T-helper 2 cell treated with Interferon-gamma antibody and Interleukin-4, amounts not matched to agents 100 ng/mL and 5 ng/mL, for 36 hours (primary cell): ENCODE data around the gene TXN2. TPM values are rescaled to one million over a fixed set of nuclear protein-coding genes. Genes with fewer than 3 reads are reported as not detected.
"Not testable (repeated sequence)": the region's sequence is repeated elsewhere in the genome, so short reads cannot be mapped to it uniquely, and the experiment has no call there.

Experiments used
- intact Hi-C: fragments of 100-400 bp; cut with micrococcal nuclease; formaldehyde crosslinking; loops from one replicate; pipeline ENCODE4 v1.15.1; 2023
- total RNA-seq: library from RNA; stranded (reverse); gene quantifications from 2 replicates; pipeline ENCODE4 v1.2.3, GENCODE V29; 2022

Gene TXN2
- total RNA-seq, result 79.1 and 86.8 TPM in 2 replicates

- intact Hi-C loops, result loop anchor here (1.0 kb wide), 3 partner anchors 26 to 93 kb away; partner anchors contain the start of gene EIF3D
Observed at GRCh38 chr22:36481393-36482168, at the start of gene TXN2. Gene TXN2 (minus strand): TSS chr22:36481640. CDS start chr22:36480837, 803 bp downstream.

- intact Hi-C loops, result loop anchor here (1.0 to 2.0 kb wide), 8 partner anchors 22 to 290 kb away; partner anchors contain the start of genes APOL2, FOXRED2, IFT27 and TXN2
Observed at GRCh38 chr22:36528795-36529751, 47.6 kb upstream of the TXN2 start, which contains the start of gene EIF3D. Gene EIF3D (minus strand): TSS chr22:36529166. CDS start chr22:36526121, 3,045 bp downstream.

- intact Hi-C loops, result loop anchor here (2.0 kb wide), 2 partner anchors 198 to 290 kb away; partner anchors contain the start of gene APOL2
Observed at GRCh38 chr22:36528341-36528740, 46.9 kb upstream of the TXN2 start.

GRCh38 chr22:36522662-36523061 lies 41.2 kb upstream of the TXN2 start:
- intact Hi-C loops, result no loop called here

- intact Hi-C loops, result no loop called here
Observed at GRCh38 chr22:36520423-36520822, 39.0 kb upstream of the TXN2 start.

GRCh38 chr22:36519906-36520305 lies 38.5 kb upstream of the TXN2 start:
- intact Hi-C loops, result not testable (repeated sequence)

- intact Hi-C loops, result no loop called here
Observed at GRCh38 chr22:36514766-36515165, 33.3 kb upstream of the TXN2 start.

GRCh38 chr22:36512991-36513390 lies 31.6 kb upstream of the TXN2 start:
- intact Hi-C loops, result no loop called here

- intact Hi-C loops, result no loop called here
Observed at GRCh38 chr22:36512333-36512732, 30.9 kb upstream of the TXN2 start.

GRCh38 chr22:36510966-36511881 lies 29.8 kb upstream of the TXN2 start:
- intact Hi-C loops, result no loop called here

GRCh38 chr22:36510384-36510783 lies 28.9 kb upstream of the TXN2 start:
- intact Hi-C loops, result no loop called here

GRCh38 chr22:36507518-36508010 lies 26.1 kb upstream of the TXN2 start:
- intact Hi-C loops, result loop anchor here (1.0 kb wide), 2 partner anchors 22 to 119 kb away; partner anchors contain the start of gene EIF3D

GRCh38 chr22:36506637-36507517 lies 25.4 kb upstream of the TXN2 start, which contains the start of gene FOXRED2:
Gene FOXRED2 (minus strand): TSS chr22:36507040. CDS start chr22:36506422, 618 bp downstream.
- intact Hi-C loops, result loop anchor here (1.0 kb wide), 2 partner anchors 22 to 119 kb away; partner anchors contain the start of gene EIF3D

GRCh38 chr22:36505998-36506635 lies 24.7 kb upstream of the TXN2 start:
- intact Hi-C loops, result no loop called here

- intact Hi-C loops, result no loop called here
Observed at GRCh38 chr22:36497910-36498665, 16.6 kb upstream of the TXN2 start.

GRCh38 chr22:36493690-36494110 lies 12.3 kb upstream of the TXN2 start:
- intact Hi-C loops, result no loop called here

- intact Hi-C loops, result no loop called here
Observed at GRCh38 chr22:36492109-36492508, 10.7 kb upstream of the TXN2 start.

- intact Hi-C loops, result no loop called here
Observed at GRCh38 chr22:36491155-36491554, 9.7 kb upstream of the TXN2 start.
